ENCODE data around the gene ABCC6.

Gene ABCC6

GRCh38 chr16:16158082-16158658 lies 65.1 kb downstream of the ABCC6 start:
- H3K9me2 ChIP-seq (replicated peaks; ENCODE audit: insufficient read depth, low read length): no peaks in the 10 kb centered on the region
- no peaks in the 10 kb centered on the region for H3K9me3 ChIP-seq (ENCODE audit: insufficient read depth, low read length)
- no peak overlapping the region for H3K4me2 ChIP-seq (ENCODE audit: low read depth, low read length, poor library complexity, severe bottlenecking)
- H3K4me3 ChIP-seq (ENCODE audit: insufficient read depth, low read length, poor library complexity, severe bottlenecking): no peak overlapping the region
- no peak overlapping the region for H2AFZ ChIP-seq (ENCODE audit: low read depth, low read length, severe bottlenecking)
- no peak for TF ChIP-seq EZH2phosphoT487 (conservative IDR thresholded peaks at IDR 0.05; ENCODE audit: low read length)
- no peak for TF ChIP-seq CTCF (IDR thresholded peaks at IDR 0.05; ENCODE audit: insufficient read depth, low read length, poor library complexity, severe bottlenecking)
- no peaks in the 10 kb centered on the region for H3K27me3 ChIP-seq (ENCODE audit: low read length)
- H3K9ac ChIP-seq (ENCODE audit: low read length): no peak overlapping the region
- no peaks in the 10 kb centered on the region for H4K20me1 ChIP-seq (ENCODE audit: low read depth, low read length)
- no peak overlapping the region for H3K27ac ChIP-seq (ENCODE audit: low read depth, low read length)
- H3K79me2 ChIP-seq (ENCODE audit: insufficient read depth, low read length): no peaks in the 10 kb centered on the region
- H3K36me3 ChIP-seq (ENCODE audit: low read length): no peaks in the 10 kb centered on the region
- H3F3A ChIP-seq (ENCODE audit: insufficient read depth): no peaks in the 10 kb centered on the region

- Histone ChIP-seq H3K4me2 (ENCODE audit: low read depth, low read length, poor library complexity, severe bottlenecking) (no peak overlapping the region), H2AFZ (ENCODE audit: low read depth, low read length, severe bottlenecking) (no peak overlapping the region), H3K9ac (ENCODE audit: low read length) (no peak overlapping the region), H3K79me2 (ENCODE audit: insufficient read depth, low read length) (no peaks in the 10 kb centered on the region), H3K27ac (ENCODE audit: low read depth, low read length) (no peak overlapping the region), H3K9me3 (ENCODE audit: insufficient read depth, low read length) (no peaks in the 10 kb centered on the region), H3K36me3 (ENCODE audit: low read length) (no peaks in the 10 kb centered on the region), H3F3A (ENCODE audit: insufficient read depth) (no peaks in the 10 kb centered on the region), H3K4me3 (ENCODE audit: insufficient read depth, low read length, poor library complexity, severe bottlenecking) (no peak overlapping the region), H3K27me3 (ENCODE audit: low read length) (no peaks in the 10 kb centered on the region), H4K20me1 (ENCODE audit: low read depth, low read length) (no peaks in the 10 kb centered on the region), H3K9me2 (replicated peaks; ENCODE audit: insufficient read depth, low read length) (no peaks in the 10 kb centered on the region)
- TF ChIP-seq CTCF (IDR thresholded peaks at IDR 0.05; ENCODE audit: insufficient read depth, low read length, poor library complexity, severe bottlenecking) (no peak), EZH2phosphoT487 (conservative IDR thresholded peaks at IDR 0.05; ENCODE audit: low read length) (no peak)
Observed at GRCh38 chr16:16157166-16157565, 66.1 kb downstream of the ABCC6 start.

- TF ChIP-seq EZH2phosphoT487 (conservative IDR thresholded peaks at IDR 0.05; ENCODE audit: low read length): no peak
- no peak for TF ChIP-seq CTCF (IDR thresholded peaks at IDR 0.05; ENCODE audit: insufficient read depth, low read length, poor library complexity, severe bottlenecking)
- Histone ChIP-seq H3K36me3 (ENCODE audit: low read length) (no peaks in the 10 kb centered on the region), H3K9ac (ENCODE audit: low read length) (no peak overlapping the region), H3K27me3 (ENCODE audit: low read length) (no peaks in the 10 kb centered on the region), H2AFZ (ENCODE audit: low read depth, low read length, severe bottlenecking) (no peak overlapping the region), H3K9me2 (replicated peaks; ENCODE audit: insufficient read depth, low read length) (no peaks in the 10 kb centered on the region), H3K4me3 (ENCODE audit: insufficient read depth, low read length, poor library complexity, severe bottlenecking) (no peak overlapping the region), H3F3A (ENCODE audit: insufficient read depth) (no peaks in the 10 kb centered on the region), H4K20me1 (ENCODE audit: low read depth, low read length) (no peaks in the 10 kb centered on the region), H3K27ac (ENCODE audit: low read depth, low read length) (no peak overlapping the region), H3K79me2 (ENCODE audit: insufficient read depth, low read length) (no peaks in the 10 kb centered on the region), H3K4me2 (ENCODE audit: low read depth, low read length, poor library complexity, severe bottlenecking) (no peak overlapping the region), H3K9me3 (ENCODE audit: insufficient read depth, low read length) (no peaks in the 10 kb centered on the region)
Observed at GRCh38 chr16:16155234-16155633, 68.1 kb downstream of the ABCC6 start.
